Germinal center (tissue), 1 donor: ENCODE results near the gene UBE2J1.

Experiments used
- DNase-seq: peaks from one replicate; pipeline ENCODE4 v3.0.0; 2012; ENCODE audit warnings: mixed read lengths, low spot score

Gene UBE2J1

DNA sequence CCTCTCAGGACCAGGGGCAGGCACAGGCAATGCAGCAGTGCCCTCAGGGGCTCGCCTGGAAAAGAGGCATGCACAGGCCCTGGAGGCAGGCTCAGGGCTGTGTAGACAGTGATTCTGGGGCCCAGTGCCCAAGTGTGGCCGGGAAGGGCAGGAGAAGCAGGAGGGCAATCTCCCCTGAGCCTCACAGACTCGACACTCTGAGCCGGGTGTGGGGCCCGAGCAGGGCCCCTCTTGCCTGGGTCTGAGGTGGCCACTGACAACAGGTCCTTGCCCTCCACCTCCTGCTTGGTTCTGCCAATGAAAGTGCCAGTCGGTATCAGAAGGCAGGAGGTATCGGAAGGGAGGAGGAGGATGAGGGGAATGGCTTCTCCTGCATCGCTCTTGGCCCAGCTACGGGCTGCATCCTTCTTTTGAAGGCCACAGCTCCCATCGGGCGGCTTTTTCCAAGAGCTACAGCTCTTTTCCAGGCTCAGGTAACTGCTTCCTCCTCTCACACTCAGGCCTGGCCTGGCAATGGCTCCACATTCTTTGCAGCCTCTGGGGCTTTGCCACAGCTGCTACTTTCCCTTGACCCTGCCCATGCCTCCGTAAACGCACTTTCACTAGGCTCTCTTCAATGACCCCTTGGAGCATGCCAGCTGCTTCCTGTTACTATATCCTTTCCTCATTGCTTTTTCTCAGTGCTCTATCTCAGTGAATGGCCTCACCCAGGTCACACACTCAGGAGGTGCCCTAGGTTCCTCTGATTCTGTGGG is 61.9 kb downstream of the UBE2J1 start:
- DNase-seq: no peak

GRCh38 chr6:89289710-89290109 is 62.8 kb downstream of the UBE2J1 start:
- DNase-seq: no peak

DNA sequence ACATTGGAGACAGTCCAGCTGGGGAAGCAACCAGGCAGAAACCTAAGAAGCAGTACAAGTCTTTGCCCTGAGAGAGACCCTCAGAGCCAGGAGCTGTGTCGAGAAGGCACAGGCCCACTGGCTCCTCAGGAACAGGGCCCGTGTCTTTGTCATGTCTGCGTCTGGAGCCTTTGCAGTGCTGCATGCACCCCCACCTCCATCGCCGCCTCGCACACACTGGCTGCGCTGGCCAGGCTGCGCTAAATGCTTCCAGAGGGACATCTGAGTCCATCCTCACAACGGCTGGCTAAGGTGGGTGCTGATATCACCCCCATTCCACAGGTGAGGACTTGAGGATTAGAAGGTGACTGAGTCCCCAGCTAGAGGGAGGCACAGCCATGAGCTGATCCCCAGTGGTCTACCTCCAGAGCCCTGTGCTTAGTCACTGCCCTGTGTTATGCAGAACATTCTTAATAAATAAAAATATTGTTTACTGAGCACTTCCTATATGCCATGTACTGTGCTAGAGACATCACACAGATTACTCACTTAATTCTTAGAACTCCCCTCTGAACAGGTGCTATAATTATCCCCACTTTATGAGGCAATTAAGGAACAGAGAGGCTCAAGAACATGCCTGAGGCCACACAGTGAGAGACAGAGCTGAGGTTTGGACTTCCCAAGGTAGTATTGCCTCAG is 65.0 kb downstream of the UBE2J1 start:
- no peak for DNase-seq

- no peak for DNase-seq
Measured at GRCh38 chr6:89286516-89286915, 66.0 kb downstream of the UBE2J1 start.

DNA sequence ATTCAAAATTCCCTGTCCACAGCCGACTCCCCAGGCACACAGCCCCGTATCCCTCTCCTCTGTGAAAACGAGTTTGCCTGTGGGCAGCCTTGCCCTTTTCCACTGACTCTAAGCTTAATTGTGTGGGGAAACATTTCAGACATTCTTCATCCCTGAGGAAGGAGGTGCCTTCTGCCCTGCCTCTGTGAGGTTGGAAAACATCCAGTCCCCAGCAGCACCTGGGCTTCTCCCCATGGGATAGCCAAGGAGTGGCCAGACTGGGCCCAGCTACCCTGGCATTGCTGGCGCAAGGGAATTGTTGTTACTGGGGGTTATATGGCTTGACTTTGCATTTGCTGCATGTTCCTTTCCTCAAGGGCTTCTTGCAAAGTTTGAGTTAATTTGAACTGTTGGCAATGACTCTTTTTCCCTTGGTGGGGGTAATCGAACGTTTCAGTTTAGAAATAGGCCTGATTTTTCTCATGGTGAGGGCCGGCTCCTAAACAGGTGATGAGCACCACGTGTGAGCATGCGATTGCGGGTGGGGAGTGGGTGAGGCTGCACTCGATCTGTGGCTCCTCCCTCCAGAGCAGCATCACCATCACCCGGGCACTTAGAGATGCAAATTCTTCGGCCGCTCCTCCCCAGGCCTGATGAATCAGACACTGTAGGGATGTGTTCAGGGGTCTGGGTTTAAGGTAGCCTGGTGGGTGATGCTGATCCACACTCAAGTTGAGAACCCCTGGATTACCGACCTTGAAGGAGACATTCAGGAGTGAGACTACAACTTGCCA is 67.4 kb downstream of the UBE2J1 start:
- no peak for DNase-seq

- no peak for DNase-seq
Measured at GRCh38 chr6:89284081-89284480, 68.4 kb downstream of the UBE2J1 start.

GRCh38 chr6:89282749-89283148 is 69.8 kb downstream of the UBE2J1 start:
- DNase-seq: no peak

DNA sequence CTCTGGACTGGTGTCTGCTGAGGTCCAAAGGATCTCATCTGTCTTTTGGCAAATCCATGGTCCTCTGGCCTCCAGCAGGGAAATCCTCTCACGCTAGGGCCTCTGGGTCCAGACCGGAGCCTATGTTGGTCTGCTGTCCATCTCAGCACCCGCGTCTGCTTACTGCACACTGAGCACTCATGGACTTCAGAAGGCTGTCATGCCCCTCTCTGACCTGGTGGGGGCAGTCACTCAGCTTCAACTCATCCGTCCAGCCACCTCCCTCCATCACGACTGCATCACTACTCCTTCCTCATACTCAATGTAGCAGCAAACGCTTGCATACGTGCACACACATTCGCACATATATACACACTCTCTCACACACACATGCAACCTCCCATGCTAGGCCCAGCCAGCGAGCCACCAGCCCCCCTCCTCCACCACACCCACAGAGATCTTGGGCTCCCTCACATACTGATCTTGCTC is 70.7 kb downstream of the UBE2J1 start:
- DNase-seq: peak; percentile 87

GRCh38 chr6:89278956-89279355 is 73.6 kb downstream of the UBE2J1 start:
- DNase-seq: no peak
